DMS153 treated with DMSO at 0.1 percent for 48 hours (cell line): ENCODE results near the gene WHRN.
A peak's percentile ranks its signal among the peaks of the same experiment; 100 is the strongest.

Experiments
- DNase-seq: peaks from one replicate; lab custom pipeline; 2025; ENCODE audit not compliant: unreplicated experiment; lab: John Stamatoyannopoulos, UW

Gene WHRN

DNA sequence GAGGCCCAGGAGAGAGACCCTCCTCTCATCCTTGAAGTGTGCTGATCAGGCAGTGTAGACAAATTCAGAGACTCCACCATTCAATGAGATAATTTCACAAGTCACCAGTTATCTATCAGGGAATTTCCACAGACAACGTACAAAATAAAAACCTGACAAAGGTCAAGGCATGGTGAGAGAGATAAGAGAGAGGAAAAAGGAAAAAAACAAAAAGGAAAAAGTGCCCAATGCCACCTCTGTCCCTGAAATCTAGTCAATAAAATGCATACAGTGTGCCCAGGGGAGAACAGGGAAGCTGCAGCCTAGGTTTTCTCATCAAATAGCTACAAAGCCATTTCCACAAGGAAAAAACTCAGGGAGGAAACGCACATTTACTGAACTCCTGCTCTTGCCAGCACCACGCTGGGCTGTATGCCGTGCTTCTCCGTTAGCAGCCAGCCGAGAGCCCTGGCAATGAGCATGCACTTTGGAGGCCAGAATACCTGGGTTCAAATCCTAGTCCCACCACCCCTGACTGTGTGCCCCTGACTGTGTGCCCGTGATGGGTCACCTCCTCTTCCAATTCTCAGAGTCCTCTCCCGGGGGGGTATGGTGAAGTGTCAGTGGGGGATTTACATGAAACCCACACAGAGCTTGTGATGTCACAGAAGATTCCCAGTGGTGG lies 11.6 kb downstream of the WHRN start:
- no peak for DNase-seq

GRCh38 chr9:114492991-114493390 lies 12.3 kb downstream of the WHRN start:
- no peak for DNase-seq

DNA sequence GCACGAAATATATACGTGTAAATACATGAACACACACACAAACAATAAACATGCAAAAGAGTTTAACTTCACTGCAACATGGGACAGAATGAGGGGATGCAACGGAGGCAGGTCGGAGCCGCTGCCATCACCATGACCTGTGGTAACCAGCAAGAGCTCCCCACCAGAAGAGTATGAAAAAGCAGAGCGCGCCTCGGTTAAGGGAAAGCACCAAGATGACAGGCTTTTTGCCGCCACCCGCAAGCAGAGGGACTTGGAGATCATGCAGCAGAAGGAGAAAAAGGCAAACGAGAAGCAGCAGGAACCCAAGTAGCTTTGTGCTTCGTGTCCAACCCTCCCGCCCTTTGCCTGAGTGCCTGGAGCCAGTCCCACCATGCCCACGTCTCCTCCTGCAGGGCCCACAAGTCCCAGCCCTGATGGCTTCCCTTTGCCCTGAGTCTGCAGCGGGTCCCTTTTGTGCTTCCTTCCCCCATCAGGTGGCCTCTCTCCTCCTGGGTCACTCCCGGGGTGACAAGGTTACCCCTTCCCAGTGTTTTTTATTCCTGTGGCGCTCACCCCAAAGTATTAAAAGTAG lies 13.8 kb downstream of the WHRN start:
- no peak for DNase-seq

- no peak for DNase-seq
Observed at GRCh38 chr9:114489928-114490327, 15.3 kb downstream of the WHRN start.

DNA sequence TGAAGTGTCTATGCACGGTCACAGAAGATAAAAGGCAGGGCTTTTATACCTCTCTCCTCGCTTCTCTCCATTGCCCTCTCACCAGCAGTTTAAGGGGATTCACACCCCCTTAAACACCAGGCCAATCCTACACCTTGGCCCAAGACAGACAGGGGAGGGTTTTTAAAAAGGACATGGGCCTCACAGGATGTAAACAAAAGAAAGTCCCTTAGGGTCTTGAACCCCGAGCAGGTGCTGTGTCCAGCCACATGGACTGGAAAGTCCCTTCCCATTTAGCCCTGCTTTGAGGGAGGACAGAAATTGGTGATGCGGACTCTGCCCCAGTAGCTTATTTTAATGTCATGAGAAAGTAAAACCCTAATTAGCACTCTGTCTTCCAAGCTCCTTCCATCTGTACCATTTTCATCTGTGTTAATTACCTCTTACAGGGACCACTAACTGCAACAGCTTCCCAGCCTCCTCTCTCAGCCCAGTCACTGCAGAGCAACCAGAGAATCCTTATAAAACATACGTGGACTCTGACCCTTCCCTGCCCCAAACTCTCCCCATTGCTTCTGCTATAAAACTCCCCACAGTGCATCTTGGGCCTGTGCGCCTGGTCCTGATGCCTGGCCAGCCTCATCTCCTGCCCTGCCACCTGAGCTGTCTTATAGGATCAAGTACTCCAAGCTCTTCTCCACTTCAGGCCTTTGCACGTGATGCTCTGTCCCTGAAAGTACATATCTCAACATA lies 16.7 kb downstream of the WHRN start:
- DNase-seq, result no peak

GRCh38 chr9:114487607-114488300 lies 17.5 kb downstream of the WHRN start:
- peak; percentile 47 for DNase-seq

DNA sequence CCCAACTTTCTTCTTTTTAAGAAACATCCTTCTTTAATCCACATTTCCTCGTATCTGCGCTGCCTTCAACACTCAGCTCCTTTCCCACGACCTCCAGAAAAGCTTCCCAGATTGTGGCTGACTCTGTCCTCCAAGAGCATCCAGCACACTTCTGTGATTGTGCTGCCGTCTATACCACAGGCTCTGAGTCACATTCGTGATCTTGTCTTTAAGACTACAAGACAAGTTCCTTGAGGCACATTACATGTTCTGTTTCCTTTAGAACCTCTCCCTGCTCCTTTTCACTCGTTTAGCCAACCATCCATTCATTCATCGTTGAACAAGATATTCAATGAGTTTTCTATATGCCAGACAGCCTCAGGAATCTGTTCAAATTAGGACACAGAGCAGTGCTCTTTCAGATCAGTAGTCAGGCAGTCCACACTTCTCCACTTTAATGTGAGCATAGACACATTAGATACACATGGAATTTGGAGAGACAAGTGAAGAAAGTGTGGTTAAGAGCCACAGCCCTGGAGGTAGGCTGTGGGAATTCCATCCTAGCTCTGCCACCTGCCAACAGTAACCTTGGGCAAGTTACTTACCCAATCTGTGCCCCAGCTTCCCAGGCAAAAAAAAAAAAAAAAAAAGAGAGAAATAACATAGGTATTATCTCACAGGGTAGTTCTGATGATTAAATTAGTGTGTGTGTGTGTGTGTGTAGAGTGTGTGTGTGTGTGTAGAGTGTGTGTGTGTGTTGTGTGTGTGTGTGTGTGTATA lies 18.9 kb downstream of the WHRN start:
- no peak for DNase-seq

- no peak for DNase-seq
Observed at GRCh38 chr9:114484854-114485443, 20.3 kb downstream of the WHRN start.

GRCh38 chr9:114484215-114484853 lies 20.9 kb downstream of the WHRN start:
- DNase-seq, result no peak

- DNase-seq, result no peak
Observed at GRCh38 chr9:114483499-114483898, 21.8 kb downstream of the WHRN start.

DNA sequence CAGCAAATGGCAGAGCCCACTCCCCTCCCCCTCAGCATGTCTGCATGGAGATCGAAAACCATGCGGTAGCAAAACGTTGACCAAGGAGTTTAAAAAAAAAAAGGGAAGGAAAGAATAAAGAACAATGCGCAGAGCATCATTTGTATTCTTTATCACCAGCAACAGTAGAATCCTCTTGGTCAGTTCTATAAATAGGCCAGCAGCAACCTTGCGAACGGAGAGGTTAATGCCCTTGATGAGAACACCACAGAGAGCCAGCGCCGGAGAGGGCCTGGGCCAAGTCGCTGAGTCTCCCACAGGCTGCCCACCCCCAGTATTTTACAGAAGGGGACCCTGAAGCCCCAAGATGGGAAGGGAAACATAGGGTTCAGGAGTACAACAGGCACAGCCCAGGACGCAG lies 22.7 kb downstream of the WHRN start:
- DNase-seq, result no peak

- DNase-seq, result no peak
Observed at GRCh38 chr9:114481789-114482188, 23.5 kb downstream of the WHRN start.

DNA sequence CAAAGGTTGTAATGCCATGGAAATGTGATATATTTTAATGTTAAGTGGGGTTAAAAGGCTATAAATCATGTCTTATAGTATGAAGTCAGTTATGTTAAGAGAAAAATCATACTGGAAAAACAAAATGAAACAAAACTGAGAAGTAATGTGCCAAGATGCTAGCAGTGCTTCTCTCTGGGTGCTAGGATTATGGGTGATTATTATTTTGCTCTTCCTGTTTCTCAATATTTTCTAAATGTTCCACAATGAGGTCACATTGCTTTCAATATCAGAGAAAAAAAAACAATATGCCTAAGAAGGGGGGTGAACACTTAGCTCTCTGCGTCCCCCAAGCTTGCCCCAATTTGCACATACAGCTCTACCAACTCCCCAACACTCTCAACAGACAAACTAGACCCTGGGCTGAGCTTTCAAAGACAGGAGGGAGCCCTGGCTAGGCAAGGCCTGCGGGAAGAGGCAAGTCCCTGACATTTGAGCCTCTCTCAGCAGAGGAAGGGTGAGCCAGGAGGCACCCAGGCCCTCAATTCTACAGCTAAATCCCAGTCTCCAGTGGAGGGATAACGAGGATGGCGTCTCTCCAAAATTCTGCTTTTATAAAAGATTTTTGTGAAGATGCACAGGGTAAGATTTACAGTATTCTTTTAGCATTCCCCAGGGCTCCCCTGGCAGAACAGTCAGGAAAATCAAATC lies 24.4 kb downstream of the WHRN start:
- no peak for DNase-seq

GRCh38 chr9:114478871-114479270 lies 26.4 kb downstream of the WHRN start:
- no peak for DNase-seq

DNA sequence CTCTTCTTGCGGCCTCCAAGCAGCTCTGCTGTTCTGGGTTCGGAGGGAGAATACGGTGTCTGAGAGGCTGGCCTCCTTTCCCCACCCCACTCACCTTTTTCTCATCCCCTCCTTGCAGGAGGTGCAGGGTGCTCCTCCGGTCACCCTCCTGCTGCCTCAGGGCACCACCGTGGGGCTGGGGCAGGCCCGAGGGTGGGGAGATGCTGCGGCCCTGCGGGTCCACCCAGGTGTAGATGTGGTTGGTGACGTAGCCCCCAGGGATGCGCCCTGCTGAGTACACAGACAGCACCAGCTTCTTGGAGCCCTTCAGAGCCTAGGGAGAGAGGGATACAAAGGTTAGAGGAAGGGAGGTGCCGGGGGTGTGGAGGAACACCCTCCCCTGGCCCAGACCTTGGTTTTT lies 26.8 kb downstream of the WHRN start:
- DNase-seq, result no peak

DNA sequence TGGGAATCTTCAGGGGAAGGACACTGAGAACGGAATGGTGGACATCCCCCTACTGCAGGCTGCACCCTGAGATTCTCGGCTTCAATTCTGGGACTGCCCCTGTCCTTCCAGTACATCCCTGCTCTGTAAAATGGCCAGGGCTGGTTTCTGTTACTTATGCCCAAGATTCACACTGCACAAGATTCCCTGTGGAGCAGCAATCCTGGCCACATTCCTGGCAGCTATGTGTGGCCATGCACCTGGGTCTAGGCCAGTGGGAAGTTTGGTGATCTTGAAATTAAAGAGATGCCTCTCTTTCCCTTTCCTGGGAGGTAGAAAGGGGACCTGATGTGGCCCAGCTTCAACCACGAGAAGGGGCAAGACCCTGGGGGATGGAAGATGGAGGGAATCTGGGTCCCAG lies 27.6 kb downstream of the WHRN start:
- no peak for DNase-seq

DNA sequence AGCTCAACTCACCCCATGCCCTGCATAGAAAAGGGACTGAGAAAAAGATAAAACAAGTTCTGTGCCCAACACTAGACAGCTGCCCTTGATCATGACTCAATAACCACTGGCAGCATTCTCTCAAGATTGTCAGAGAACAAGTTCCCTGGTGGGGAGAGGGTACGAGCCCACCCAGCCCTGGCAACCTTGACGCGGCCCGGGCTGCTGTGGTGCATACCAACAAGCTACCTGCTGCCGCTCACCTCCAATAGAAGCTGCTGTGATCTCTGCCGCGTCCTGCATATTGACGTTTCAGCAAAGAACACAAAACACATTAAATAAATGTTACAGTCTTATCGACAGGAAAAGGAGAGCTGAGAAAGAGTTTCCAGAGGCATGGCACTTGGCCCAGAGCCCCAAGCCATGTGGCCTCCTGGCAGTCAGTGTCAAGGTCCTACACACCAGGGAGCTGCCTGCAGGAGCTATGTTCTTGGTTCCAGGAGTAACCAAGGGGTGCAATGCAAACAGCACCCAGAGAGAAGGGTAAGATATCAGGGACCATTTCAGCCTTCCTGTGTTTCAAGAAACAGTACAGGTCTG lies 28.3 kb downstream of the WHRN start:
- DNase-seq, result no peak

DNA sequence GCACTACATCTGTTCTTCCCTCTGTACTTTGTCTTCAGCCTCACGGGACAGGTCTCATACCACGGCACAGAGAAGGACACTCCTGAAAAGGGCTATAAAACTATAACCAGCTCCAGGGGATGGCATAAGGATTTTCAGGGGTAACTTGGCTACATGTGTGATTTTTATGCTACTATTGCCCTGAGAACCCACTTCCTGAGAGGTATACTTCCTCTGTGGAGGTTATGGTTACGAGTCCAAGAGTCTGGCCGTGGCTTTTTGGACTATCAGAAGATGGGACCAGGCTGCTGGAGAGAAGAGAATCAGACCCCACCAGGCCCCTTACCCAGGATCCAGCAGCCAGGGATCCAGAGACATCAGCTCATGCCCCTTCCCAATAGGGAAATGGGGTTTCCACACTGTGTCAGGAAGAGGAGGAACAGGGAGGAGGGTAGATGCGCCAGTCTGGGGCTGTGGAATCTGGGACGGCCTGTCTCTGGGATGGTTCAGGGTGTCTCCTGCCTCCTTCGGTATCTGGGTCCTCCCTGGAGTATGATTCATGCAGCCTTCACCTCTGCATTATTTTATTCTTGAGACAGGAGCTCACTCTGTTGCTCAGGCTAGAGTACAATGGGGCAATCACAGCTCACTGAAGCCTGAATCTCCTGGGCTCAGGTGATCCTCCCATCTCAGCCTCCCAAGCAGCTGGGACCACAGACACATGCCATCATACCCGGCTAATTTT lies 29.7 kb downstream of the WHRN start:
- DNase-seq, result no peak

- no peak for DNase-seq
Observed at GRCh38 chr9:114474425-114474824, 30.8 kb downstream of the WHRN start.
